Epithelial cell of proximal tubule (primary cell): ENCODE results near the gene CPT1C. TPM values are rescaled to one million over a fixed set of nuclear protein-coding genes. Genes with fewer than 3 reads are reported as not detected.

Experiments
- DNase-seq: peaks from one replicate; pipeline ENCODE4 v3.0.0-alpha.2; 2011; ENCODE audit warnings: low read depth
- H3K4me3 ChIP-seq: 2 replicates; pipeline ENCODE4 v1.5.1; 2011; ENCODE audit warnings: low read depth, mild to moderate bottlenecking, low read length
- CTCF ChIP-seq: conservative IDR thresholded peaks from 2 replicates; pipeline ENCODE4 v1.5.1; 2012; ENCODE audit warnings: low read depth, mild to moderate bottlenecking, low read length
- total RNA-seq: library from RNA; depleted of rRNA; stranded (reverse); fragments of >200 nt; gene quantifications from 2 replicates; pipeline ENCODE4 v1.2.3, GENCODE V29; 2015

Gene CPT1C
- 1.7 and 9.9 TPM in 2 replicates for total RNA-seq

- TF ChIP-seq CTCF = no peak
- H3K4me3 ChIP-seq = peak within 1 kb of the TSS; percentile 62
- no peak for DNase-seq
Measured at GRCh38 chr19:49690656-49691242, at the start of gene CPT1C. Gene CPT1C (plus strand): TSS chr19:49691116. CDS start chr19:49692253, 1,137 bp downstream.

GRCh38 chr19:49641688-49642491, 49.0 kb upstream of the CPT1C start, which contains the start of gene SCAF1:
Gene SCAF1 (plus strand): TSS chr19:49642209. CDS start chr19:49645027, 2,818 bp downstream.
- no peak for TF ChIP-seq CTCF
- H3K4me3 ChIP-seq = peak within 1 kb of the TSS; percentile 100
- peak; percentile 82 for DNase-seq

GRCh38 chr19:49642492-49643035, 48.4 kb upstream of the CPT1C start:
- DNase-seq = no peak
- H3K4me3 ChIP-seq = peak overlapping the region; percentile 100
- TF ChIP-seq CTCF = no peak

GRCh38 chr19:49643466-49643865, 47.5 kb upstream of the CPT1C start:
- H3K4me3 ChIP-seq = peak overlapping the region; percentile 100
- no peak for DNase-seq
- TF ChIP-seq CTCF = no peak

GRCh38 chr19:49645592-49645991, 45.3 kb upstream of the CPT1C start:
- no peak for DNase-seq
- no peak for TF ChIP-seq CTCF
- no peak overlapping the region for H3K4me3 ChIP-seq

- H3K4me3 ChIP-seq = no peak overlapping the region
- no peak for TF ChIP-seq CTCF
- DNase-seq = no peak
Measured at GRCh38 chr19:49645995-49646394, 44.9 kb upstream of the CPT1C start.
